Activated CD4-positive, alpha-beta T cell treated with anti-CD3 and anti-CD28 coated beads, Interleukin-2, amount 10 ng/mL, durations not matched to agents 24 days and 14 days (primary cell): Measurements from ENCODE around the gene MAPK12. TPM values are rescaled to one million over a fixed set of nuclear protein-coding genes. Genes with fewer than 3 reads are reported as not detected.
A peak's percentile ranks its signal among the peaks of the same experiment; 100 is the strongest.
"Not testable (repeated sequence)": the region's sequence is repeated elsewhere in the genome, so short reads cannot be mapped to it uniquely, and the experiment has no call there.

ENCODE experiments used
- DNase-seq: peaks from one replicate; pipeline ENCODE4 v3.0.0; 2022
- H3K27ac Mint-ChIP-seq: one replicate; pipeline ENCODE4 v1.8.0; 2022; ENCODE audit warnings: mild to moderate bottlenecking, mixed read lengths
- H3K27me3 Mint-ChIP-seq: one replicate; pipeline ENCODE4 v1.8.0; 2022; ENCODE audit warnings: mixed read lengths
- H3K36me3 Mint-ChIP-seq: one replicate; pipeline ENCODE4 v1.8.0; 2022; ENCODE audit warnings: low read depth, mild to moderate bottlenecking, mixed read lengths
- H3K4me1 Mint-ChIP-seq: one replicate; pipeline ENCODE4 v1.8.0; 2021; ENCODE audit warnings: mixed read lengths
- H3K4me3 Mint-ChIP-seq: one replicate; pipeline ENCODE4 v1.8.0; 2022; ENCODE audit warnings: mild to moderate bottlenecking, moderate library complexity, mixed read lengths
- H3K9me3 Mint-ChIP-seq: one replicate; pipeline ENCODE4 v1.8.0; 2021; ENCODE audit warnings: mixed read lengths
- intact Hi-C: fragments of 100-400 bp; cut with micrococcal nuclease; formaldehyde crosslinking; loops from one replicate; pipeline ENCODE4 v1.15.1; 2023
- total RNA-seq: library from RNA; stranded (reverse); gene quantifications from 2 replicates; pipeline ENCODE4 v1.2.3, GENCODE V29; 2022

MAPK12 gene
- total RNA-seq, 1 donor from 2014 or later: 20.1 TPM

DNA sequence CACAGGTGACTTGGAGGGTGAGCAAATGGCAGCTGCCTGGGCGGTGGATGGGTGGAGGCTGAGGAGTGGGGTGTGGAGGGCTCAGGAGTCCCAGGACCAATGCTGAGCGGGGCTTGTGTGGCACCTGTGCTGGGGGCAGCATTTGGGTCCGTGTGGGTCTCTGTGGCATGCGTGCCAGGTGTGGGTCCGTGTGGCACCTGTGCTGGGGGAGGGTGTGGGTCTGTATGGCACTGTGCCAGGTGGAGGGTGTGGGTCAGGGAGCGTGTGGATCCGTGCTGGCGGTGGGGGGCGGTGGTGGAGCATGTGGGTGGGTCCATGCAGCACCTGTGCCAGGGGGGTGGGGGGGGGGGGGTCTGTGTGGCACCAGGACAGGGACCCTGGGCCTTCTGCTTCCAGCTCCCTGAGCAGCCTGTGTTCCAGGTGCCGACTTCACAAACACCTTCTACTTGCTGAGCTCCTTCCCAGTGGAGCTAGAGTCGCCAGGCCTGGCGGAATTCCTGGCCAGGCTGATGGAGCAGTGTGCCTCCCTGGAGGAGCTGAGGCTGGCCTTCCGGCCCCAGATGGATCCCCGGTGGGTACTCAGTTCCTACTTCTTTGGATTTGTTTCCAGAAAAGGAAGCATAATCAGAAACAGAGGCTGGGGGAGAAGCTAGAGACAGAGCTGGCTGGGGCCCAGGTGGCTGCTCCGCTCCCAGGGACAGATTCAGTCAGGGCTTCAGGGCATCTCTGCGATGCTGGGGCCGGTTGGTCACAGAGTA is 46.0 kb downstream of the MAPK12 start:
- intact Hi-C loops: no loop called here
- peaks cover 9% of the 10 kb centered on the region for H3K4me1 Mint-ChIP-seq
- no peak overlapping the region for H3K4me3 Mint-ChIP-seq
- no peak for DNase-seq
- peak overlapping the region; percentile 20 for H3K27ac Mint-ChIP-seq
- H3K9me3 Mint-ChIP-seq: no peaks in the 10 kb centered on the region
- H3K27me3 Mint-ChIP-seq: no peaks in the 10 kb centered on the region
- peaks cover 41% of the 10 kb centered on the region for H3K36me3 Mint-ChIP-seq

DNA sequence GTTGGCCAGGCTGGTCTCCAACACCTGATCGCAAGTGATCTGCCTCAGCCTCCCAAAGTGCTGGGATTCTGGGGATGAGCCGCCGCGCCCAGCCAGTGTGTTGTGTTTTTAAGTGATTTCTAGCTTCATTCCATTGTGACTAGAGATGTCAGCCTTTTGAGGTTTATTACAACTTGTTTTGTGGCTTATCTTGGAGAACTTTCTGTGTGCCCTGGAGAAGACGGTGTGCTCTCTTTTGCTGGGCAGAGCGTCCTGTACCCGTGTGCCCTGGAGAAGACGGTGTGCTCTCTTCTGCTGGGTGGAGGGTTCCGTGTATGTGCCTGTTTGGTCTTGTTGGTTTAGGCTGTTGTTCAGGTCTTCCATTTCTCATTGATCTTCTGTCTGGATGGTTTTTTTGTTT is 48.2 kb downstream of the MAPK12 start:
- Mint-ChIP-seq H3K27me3 (no peaks in the 10 kb centered on the region), H3K4me3 (no peak overlapping the region), H3K9me3 (no peaks in the 10 kb centered on the region), H3K27ac (peak overlapping the region; percentile 32), H3K4me1 (peaks cover 12% of the 10 kb centered on the region), H3K36me3 (peaks cover 37% of the 10 kb centered on the region)
- DNase-seq: no peak
- intact Hi-C loops: no loop called here

DNA sequence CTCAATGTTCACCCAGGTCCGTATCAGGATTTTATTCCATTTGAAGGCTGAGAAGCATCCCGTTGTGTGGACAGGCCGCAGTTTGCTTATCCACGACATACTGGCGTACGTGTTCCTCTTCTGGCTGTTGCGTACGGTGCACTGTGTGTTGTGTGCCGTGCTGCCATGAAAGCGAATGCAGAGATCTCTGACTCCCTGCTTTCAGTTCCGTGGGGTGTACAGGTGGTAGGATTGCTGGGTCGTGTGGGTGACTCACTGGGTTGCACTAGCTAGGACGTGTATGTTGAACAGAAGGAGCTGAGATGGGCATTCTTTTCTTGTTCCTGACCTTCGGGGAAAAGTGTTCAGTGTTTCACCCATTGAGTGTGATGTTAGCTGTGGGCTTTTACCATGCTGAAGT is 50.3 kb downstream of the MAPK12 start:
- intact Hi-C loops: no loop called here
- no peak for DNase-seq
- peaks cover 12% of the 10 kb centered on the region for H3K4me1 Mint-ChIP-seq
- H3K27me3 Mint-ChIP-seq: no peaks in the 10 kb centered on the region
- H3K36me3 Mint-ChIP-seq: peaks cover 40% of the 10 kb centered on the region
- no peak overlapping the region for H3K4me3 Mint-ChIP-seq
- no peak overlapping the region for H3K27ac Mint-ChIP-seq
- H3K9me3 Mint-ChIP-seq: no peaks in the 10 kb centered on the region

DNA sequence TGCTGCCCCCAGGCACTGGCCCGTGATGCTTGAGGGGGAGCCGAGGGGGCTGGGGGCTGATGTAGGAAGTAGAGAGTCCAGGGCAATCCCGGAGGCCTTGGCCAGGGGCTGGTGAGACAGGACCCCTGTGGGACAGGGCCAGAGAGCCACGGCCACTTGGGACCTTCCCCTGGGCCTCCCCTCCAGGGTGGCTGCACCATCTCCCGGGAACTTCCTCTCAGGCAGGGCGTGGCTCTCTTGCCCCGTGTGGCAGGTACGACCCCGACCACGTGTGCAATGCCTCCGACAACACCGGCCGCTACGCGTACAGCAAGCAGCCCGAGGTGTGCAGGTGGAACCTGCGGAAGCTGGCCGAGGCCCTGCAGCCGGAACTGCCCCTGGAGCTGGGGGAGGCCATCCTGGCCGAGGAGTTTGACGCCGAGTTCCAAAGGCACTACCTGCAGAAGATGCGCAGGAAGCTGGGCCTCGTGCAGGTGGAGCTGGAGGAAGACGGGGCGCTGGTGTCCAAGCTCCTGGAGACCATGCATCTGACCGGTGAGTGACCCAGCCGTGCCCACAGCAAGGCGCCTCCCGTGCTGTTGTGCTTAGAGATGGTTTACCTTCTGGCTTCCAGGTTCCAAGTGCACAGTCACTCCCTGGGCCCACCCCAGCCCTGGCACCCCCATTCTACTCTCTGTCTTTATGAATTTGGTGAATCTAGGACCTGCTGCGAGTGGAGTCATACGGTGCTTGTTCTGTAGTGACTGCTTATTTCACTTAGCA is 50.9 kb downstream of the MAPK12 start:
- Mint-ChIP-seq H3K4me1 (peaks cover 12% of the 10 kb centered on the region), H3K27ac (no peak overlapping the region), H3K27me3 (no peaks in the 10 kb centered on the region), H3K4me3 (no peak overlapping the region), H3K36me3 (peaks cover 35% of the 10 kb centered on the region), H3K9me3 (no peaks in the 10 kb centered on the region)
- DNase-seq: no peak
- intact Hi-C loops: no loop called here

DNA sequence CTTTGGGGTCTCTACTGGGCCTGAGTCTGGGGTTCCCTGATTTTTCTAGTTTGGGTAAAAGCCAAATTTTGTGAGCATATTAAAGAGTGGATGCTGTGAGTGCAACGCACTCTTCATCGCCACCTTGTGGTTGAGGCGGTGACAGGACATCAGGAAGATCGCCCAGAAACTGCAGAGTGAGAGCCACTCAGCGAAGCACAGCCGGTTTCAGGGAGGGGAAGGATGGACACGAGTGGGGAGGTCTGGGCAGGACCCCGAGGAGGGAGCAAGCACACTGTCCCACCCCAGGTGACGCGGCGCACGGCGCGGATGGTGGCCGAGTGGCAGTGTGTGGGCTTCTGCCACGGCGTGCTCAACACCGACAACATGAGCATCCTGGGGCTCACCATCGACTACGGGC is 51.6 kb downstream of the MAPK12 start:
- Mint-ChIP-seq H3K9me3 (no peaks in the 10 kb centered on the region), H3K4me3 (no peak overlapping the region), H3K27me3 (no peaks in the 10 kb centered on the region), H3K36me3 (peaks cover 33% of the 10 kb centered on the region), H3K4me1 (peaks cover 10% of the 10 kb centered on the region), H3K27ac (no peak overlapping the region)
- peak; percentile 91 for DNase-seq
- intact Hi-C loops: loop anchor here (1.0 to 5.0 kb wide), 2 partner anchors 61 to 443 kb away; no protein-coding TSS in a partner anchor

DNA sequence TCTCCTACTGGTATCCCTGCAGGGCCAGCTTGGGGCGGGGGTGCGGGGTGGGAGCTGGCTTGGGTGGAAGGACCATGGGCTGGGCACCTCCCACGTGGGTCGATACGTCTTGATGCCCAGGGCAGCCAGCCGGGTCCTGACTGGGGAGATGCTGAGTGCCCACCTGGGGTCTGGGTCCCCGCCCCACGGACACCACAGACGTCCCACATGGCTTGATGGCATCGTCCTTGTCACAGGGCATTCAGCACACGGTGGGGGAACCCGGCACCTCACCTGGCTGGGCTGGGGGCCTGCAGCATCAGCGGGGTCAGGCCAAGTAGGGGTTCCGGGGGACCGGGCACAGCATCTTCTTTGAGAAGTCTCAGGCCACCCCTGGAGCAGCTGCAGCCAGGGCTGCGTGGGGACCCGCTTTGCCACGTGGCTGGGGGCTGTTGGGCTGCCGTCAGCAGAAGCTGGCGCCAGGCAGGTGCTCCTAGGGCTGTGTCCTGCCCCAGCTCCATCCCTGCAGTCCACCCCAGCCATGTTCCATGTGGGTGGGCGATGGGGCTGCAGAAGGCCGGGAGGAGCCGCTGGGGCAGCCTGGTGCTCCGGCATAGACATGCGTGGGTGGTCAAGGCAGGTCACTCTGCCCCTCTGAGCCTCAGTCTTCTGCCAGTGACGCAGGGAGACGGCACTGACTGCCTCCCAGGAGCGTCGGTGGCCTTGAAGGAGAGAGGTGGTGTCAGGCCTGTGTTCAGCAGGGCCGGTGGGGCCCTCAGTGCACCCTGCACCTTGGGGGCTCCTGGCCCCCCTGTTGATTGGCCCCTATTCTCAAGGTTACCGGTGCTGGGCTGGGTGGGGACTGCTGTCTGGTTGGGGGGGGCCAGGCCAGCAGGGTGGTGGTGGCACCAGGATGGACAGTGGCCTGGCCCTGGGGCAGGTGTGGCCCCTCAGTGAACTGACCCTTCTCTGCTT is 52.3 kb downstream of the MAPK12 start:
- H3K27ac Mint-ChIP-seq: no peak overlapping the region
- H3K4me3 Mint-ChIP-seq: no peak overlapping the region
- no peak for DNase-seq
- peaks cover 7% of the 10 kb centered on the region for H3K4me1 Mint-ChIP-seq
- no peaks in the 10 kb centered on the region for H3K9me3 Mint-ChIP-seq
- intact Hi-C loops: loop anchor here (1.0 to 5.0 kb wide), 2 partner anchors 60 to 442 kb away; no protein-coding TSS in a partner anchor
- H3K36me3 Mint-ChIP-seq: peaks cover 31% of the 10 kb centered on the region
- no peaks in the 10 kb centered on the region for H3K27me3 Mint-ChIP-seq

DNA sequence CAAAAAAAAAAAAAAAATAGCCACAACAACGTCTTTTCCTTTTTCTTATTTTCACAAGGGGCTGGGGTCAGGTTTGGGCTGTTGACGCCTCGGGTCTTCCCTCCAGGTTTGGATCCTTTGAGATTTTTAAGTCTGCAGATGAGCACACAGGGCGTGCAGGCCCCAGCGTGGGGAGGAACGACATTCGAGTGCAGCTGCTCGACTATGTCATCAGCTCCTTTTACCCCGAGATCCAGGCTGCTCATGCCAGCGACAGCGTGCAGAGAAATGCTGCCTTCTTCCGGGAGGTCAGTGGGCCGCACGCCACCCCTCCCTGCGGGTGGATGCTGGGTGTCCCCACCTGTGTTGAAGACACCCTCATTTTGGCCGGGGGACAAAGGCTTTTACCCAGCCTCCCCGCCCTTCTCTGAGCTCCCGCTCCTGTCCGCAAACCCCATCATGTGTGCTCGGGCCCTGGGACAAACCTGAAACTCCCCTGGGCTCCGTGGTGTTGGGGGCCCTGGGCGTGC is 53.0 kb downstream of the MAPK12 start:
- Mint-ChIP-seq H3K36me3 (peaks cover 31% of the 10 kb centered on the region), H3K27ac (no peak overlapping the region), H3K9me3 (no peaks in the 10 kb centered on the region), H3K4me1 (peaks cover 8% of the 10 kb centered on the region), H3K4me3 (no peak overlapping the region), H3K27me3 (no peaks in the 10 kb centered on the region)
- intact Hi-C loops: loop anchor here (5.0 kb wide), 1 partner anchor 441 kb away; no protein-coding TSS in a partner anchor
- DNase-seq: no peak

DNA sequence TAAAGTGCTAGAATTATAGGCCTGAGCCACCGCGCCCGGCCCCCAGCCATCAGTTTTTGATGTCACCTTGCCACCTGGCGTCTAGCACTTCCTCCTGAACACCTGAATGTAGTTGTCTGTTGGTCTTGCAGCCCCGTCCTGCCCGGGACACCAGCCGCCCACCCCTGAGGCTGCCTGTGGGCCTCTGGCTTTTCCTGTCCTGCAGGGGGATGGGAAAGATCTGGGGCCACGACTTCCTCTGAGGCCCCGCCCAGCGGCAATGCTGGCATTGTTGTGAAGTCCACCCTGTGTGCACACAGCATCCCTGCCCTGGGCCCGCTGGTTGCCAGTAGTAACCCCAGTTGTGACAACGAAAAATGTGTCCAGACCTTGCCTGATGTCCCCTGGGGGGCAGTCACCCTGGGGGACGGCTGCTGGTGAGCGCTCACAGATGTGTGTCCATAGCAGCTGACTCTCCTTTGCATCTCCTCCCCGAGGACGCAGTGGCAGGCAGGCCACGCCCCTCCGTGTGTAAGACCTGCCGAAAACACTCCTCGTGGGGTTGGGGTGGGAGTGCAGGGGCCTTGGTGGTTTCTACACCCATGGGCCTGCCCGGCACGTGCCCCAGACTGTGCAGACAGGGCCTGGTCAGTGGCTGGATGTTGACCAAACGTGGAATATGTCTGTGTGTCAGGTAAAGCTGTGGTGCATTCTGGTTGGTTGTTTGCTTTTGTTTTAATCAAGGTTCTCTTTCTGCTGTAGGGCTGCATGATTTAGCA is 53.9 kb downstream of the MAPK12 start:
- Mint-ChIP-seq H3K9me3 (no peaks in the 10 kb centered on the region), H3K4me1 (peaks cover 12% of the 10 kb centered on the region), H3K27ac (no peak overlapping the region), H3K36me3 (peaks cover 32% of the 10 kb centered on the region), H3K27me3 (no peaks in the 10 kb centered on the region), H3K4me3 (no peak overlapping the region)
- no peak for DNase-seq
- intact Hi-C loops: loop anchor here (5.0 kb wide), 1 partner anchor 440 kb away; no protein-coding TSS in a partner anchor

DNA sequence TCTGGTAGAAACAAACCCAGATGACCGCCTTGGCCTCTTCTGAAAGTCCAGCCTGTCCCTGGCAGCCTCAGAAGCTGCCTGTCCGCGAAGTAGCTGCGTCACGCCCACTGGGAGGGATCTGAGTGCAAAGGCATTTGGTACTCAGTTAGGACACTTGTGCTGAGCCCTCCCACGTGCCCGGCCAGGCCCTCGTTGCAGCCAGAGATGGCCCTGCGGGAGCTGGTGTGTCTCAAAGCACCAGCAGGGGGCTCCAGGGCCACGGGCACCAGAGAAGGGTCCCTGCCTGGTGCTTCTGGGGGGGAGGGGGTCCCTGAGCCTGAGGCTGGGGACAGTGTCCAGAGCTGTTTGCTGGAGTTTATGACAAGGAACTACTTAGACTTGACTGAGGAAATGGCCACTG is 54.9 kb downstream of the MAPK12 start:
- Mint-ChIP-seq H3K4me1 (peaks cover 20% of the 10 kb centered on the region), H3K27ac (no peak overlapping the region), H3K36me3 (peaks cover 34% of the 10 kb centered on the region), H3K27me3 (no peaks in the 10 kb centered on the region), H3K4me3 (no peak overlapping the region), H3K9me3 (no peaks in the 10 kb centered on the region)
- no peak for DNase-seq
- intact Hi-C loops: loop anchor here (5.0 kb wide), 1 partner anchor 439 kb away; no protein-coding TSS in a partner anchor

DNA sequence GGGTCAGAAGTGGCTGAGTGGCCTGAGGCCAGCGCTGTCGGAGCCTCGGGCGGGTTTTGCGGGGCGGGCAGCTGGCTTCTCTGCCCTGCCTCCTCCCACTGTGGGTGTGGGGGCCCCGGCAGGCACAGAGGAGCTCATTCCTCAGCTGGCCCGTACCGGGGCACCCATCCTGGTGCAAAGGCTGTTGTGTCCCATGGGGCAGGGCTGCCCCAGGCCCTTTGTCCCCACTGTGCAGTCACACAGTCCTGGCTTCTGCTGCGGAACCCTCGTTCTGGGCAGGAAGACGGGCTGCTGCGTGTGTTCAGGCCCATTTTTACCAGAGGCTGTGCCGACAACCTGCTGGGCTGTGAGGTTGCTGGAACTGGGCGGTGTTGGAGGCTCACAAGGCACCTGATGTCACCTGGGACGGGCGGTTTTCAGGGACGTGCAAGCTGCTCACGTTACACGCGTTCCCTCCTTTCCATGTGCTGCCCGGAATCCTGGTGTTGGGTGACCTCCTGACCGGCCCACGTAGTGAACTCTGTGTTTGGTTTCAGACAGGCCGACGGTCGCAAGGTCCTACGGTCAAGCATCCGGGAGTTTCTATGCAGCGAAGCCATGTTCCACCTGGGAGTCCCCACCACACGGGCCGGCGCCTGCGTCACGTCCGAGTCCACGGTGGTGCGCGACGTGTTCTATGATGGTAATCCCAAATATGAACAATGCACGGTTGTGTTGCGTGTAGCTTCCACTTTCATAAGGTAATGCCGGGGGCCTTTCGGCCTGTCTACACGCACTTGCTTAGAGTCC is 55.5 kb downstream of the MAPK12 start:
- Mint-ChIP-seq H3K4me3 (no peak overlapping the region), H3K36me3 (peaks cover 30% of the 10 kb centered on the region), H3K4me1 (peaks cover 18% of the 10 kb centered on the region), H3K27ac (no peak overlapping the region), H3K27me3 (no peaks in the 10 kb centered on the region), H3K9me3 (no peaks in the 10 kb centered on the region)
- no peak for DNase-seq
- intact Hi-C loops: loop anchor here (5.0 kb wide), 1 partner anchor 439 kb away; no protein-coding TSS in a partner anchor

DNA sequence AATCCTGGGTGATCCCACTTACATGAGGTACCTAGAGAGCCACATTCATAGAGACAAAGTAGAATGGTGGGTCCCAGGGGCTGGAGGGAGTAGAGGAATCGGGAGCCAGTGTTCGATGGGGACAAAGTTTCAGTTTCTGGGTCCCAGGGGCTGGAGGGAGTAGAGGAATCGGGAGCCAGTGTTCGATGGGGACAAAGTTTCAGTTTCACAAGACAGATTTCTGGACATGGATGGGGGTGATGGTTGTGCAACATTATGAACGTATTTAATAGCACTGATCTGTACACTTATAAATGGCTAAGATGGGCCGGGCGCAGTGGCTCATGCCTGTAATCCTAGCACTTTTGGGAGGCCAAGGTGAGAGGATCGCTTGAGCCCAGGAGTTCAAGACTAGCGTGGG is 56.5 kb downstream of the MAPK12 start:
- H3K4me3 Mint-ChIP-seq, DNase-seq, H3K9me3 Mint-ChIP-seq, H3K27ac Mint-ChIP-seq, H3K27me3 Mint-ChIP-seq: not testable (repeated sequence)
- H3K36me3 Mint-ChIP-seq: peaks cover 29% of the 10 kb centered on the region
- intact Hi-C loops: loop anchor here (5.0 kb wide), 2 partner anchors 273 to 438 kb away; no protein-coding TSS in a partner anchor
- H3K4me1 Mint-ChIP-seq: peaks cover 18% of the 10 kb centered on the region

DNA sequence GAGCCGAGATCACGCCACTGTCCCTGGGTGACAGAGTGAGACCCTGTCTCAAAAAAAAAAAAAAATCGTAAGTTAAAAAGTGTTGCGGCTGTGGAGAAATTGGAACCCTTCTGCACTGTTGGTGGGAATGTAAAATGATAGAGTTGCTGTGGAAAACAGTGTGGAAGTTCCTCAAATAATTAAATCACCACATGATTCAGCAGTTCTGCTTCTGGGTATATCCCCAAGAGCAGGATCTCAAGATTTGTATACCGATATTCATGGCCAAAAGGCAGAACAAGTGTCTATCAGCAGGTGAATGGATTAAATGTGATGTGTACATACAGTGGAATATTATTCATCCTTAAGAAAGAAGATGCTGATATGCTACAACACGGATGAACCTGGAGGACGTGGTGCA is 56.9 kb downstream of the MAPK12 start:
- no peak overlapping the region for H3K4me3 Mint-ChIP-seq
- peaks cover 16% of the 10 kb centered on the region for H3K4me1 Mint-ChIP-seq
- intact Hi-C loops: loop anchor here (5.0 kb wide), 1 partner anchor 272 kb away; no protein-coding TSS in a partner anchor
- no peaks in the 10 kb centered on the region for H3K9me3 Mint-ChIP-seq
- H3K27ac Mint-ChIP-seq: no peak overlapping the region
- H3K27me3 Mint-ChIP-seq: no peaks in the 10 kb centered on the region
- DNase-seq: no peak
- peaks cover 26% of the 10 kb centered on the region for H3K36me3 Mint-ChIP-seq
